ENCODE data around the gene S100P.
"Not testable (repeated sequence)": the region's sequence is repeated elsewhere in the genome, so short reads cannot be mapped to it uniquely, and the experiment has no call there.

The S100P gene

DNA sequence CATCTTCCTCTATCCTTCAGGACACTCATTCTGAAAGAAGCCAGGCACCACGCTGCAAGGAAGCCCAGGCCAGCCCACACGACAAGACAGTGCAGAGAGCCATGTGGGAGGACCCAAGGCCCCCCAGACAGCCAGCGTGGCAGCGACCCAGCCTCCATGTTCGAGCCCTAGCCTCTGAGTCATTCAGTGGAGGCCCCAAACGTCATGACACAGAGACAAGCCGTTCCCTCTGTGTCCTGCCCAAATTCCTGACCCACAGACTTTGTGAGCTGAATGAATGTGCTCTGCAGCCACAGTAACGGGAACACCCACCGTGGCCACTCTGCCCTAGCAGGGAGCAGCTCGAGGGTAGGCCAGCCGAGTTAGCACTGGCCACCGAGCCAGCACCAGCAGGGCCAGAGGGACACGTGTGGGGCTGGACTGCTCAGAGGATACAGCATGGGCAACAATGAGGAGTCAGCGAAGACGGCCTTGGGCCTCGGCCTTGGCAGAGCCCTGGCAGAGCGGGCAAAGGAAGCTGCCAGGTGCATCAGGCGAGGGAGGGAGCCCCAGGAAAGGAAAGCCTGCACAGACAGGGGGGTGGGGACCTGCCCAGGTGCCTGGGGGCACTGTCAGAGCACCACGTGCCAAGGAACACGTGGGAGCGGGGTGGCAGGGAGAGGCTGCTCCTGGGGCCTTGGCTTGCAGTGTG lies 30.9 kb downstream of the S100P start:
- no peak overlapping the region for H3K4me3 ChIP-seq (ENCODE audit: low read depth, low read length)
- TF ChIP-seq, protein P1, sequence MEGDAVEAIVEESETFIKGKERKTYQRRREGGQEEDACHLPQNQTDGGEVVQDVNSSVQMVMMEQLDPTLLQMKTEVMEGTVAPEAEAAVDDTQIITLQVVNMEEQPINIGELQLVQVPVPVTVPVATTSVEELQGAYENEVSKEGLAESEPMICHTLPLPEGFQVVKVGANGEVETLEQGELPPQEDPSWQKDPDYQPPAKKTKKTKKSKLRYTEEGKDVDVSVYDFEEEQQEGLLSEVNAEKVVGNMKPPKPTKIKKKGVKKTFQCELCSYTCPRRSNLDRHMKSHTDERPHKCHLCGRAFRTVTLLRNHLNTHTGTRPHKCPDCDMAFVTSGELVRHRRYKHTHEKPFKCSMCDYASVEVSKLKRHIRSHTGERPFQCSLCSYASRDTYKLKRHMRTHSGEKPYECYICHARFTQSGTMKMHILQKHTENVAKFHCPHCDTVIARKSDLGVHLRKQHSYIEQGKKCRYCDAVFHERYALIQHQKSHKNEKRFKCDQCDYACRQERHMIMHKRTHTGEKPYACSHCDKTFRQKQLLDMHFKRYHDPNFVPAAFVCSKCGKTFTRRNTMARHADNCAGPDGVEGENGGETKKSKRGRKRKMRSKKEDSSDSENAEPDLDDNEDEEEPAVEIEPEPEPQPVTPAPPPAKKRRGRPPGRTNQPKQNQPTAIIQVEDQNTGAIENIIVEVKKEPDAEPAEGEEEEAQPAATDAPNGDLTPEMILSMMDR (IDR thresholded peaks at IDR 0.05; ENCODE audit: borderline replicate concordance, insufficient read depth, low read depth, low read length), result no peak

GRCh38 chr4:6725427-6725961 lies 31.8 kb downstream of the S100P start:
- H3K4me3 ChIP-seq (ENCODE audit: low read depth, low read length), result not testable (repeated sequence)

- H3K4me3 ChIP-seq (ENCODE audit: low read depth, low read length), result no peak overlapping the region
Observed at GRCh38 chr4:6727081-6727942, 33.6 kb downstream of the S100P start.

GRCh38 chr4:6727943-6728250 lies 34.2 kb downstream of the S100P start:
- TF ChIP-seq, protein P1 (IDR thresholded peaks at IDR 0.05; ENCODE audit: borderline replicate concordance, insufficient read depth, low read depth, low read length), result no peak
- no peak overlapping the region for H3K4me3 ChIP-seq (ENCODE audit: low read depth, low read length)

More at GRCh38 chr4:6727081-6727942, 33.6 kb downstream of the S100P start:
- TF ChIP-seq, protein P1 (IDR thresholded peaks at IDR 0.05; ENCODE audit: borderline replicate concordance, insufficient read depth, low read depth, low read length), result no peak

GRCh38 chr4:6728320-6729029 lies 34.8 kb downstream of the S100P start:
- H3K4me3 ChIP-seq (ENCODE audit: low read depth, low read length), result no peak overlapping the region
- TF ChIP-seq, protein P1 (IDR thresholded peaks at IDR 0.05; ENCODE audit: borderline replicate concordance, insufficient read depth, low read depth, low read length), result no peak

DNA sequence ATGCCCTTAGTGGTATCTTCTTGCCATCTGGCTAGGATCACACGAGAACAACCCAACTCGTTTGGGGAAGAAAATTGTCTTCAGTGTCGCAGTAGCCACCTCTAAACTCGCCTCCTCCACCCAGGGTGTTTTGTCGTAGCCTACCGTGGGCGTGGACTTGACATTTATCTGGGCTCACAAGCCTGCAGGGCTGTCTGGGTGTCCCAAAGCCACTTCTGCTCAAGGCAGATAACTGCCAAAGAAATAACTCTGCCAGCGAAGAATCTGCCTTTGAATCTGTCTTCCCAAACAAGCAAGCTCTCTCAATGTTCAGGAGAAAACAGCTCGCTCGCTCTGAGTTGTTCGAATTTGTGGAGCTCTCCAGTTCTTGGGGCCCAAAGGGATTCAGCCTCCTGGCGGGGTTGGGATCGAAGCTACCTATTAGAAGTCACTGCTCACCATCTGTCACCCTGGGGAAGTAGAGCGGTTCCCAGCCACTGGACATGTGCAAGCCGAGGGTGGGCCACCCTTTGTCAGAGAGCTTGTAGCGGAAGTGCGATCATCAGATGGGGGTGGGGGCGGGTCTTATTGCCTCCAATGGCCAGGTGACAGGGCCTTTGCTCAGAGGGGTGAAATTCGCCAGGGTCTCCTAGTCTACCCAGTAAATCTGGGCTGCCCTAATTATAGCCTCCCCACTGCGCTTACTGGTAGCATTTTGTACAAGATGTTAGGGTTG lies 37.1 kb downstream of the S100P start:
- TF ChIP-seq, protein P1 (IDR thresholded peaks at IDR 0.05; ENCODE audit: borderline replicate concordance, insufficient read depth, low read depth, low read length), result no peak

GRCh38 chr4:6731318-6731675 lies 37.6 kb downstream of the S100P start:
- no peak overlapping the region for H3K4me3 ChIP-seq (ENCODE audit: low read depth, low read length)
- TF ChIP-seq, protein P1 (IDR thresholded peaks at IDR 0.05; ENCODE audit: borderline replicate concordance, insufficient read depth, low read depth, low read length), result no peak

More for the DNA sequence above, 37.1 kb downstream of the S100P start:
- no peak overlapping the region for H3K4me3 ChIP-seq (ENCODE audit: low read depth, low read length)

All from GM12875 (cell line).